Central memory CD8-positive, alpha-beta T cell (primary cell): ENCODE measurements around the gene ADCY2.

Source experiments
- ATAC-seq: fragments of 150-1000 bp; cut with Tn5 transposase; replicated peaks from 2 replicates; pipeline ENCODE4 v1.10.0; 2022; ENCODE audit warnings: mild to moderate bottlenecking, moderate FRiP score, moderate number of reproducible peaks; ENCODE audit not compliant: poor library complexity, severe bottlenecking; ENCODE audit errors: extremely low read depth
- DNase-seq, 2 donors: peaks; one replicate each; pipeline ENCODE4 v3.0.0; 2021; ENCODE audit warnings: low spot score in 2 of 2
- H3K27ac Mint-ChIP-seq: one replicate; pipeline ENCODE4 v1.8.0; 2022; ENCODE audit warnings: low read depth, mild to moderate bottlenecking, moderate library complexity, mixed read lengths
- H3K27me3 Mint-ChIP-seq: one replicate; pipeline ENCODE4 v1.8.0; 2022; ENCODE audit warnings: mixed read lengths
- H3K36me3 Mint-ChIP-seq: one replicate; pipeline ENCODE4 v1.8.0; 2022; ENCODE audit warnings: mild to moderate bottlenecking, moderate library complexity, mixed read lengths; ENCODE audit not compliant: insufficient read depth
- H3K4me1 Mint-ChIP-seq: one replicate; pipeline ENCODE4 v1.8.0; 2022; ENCODE audit warnings: mixed read lengths
- H3K4me3 Mint-ChIP-seq: one replicate; pipeline ENCODE4 v1.8.0; 2022; ENCODE audit warnings: mild to moderate bottlenecking, moderate library complexity, mixed read lengths
- H3K9me3 Mint-ChIP-seq: one replicate; pipeline ENCODE4 v1.8.0; 2022; ENCODE audit warnings: mixed read lengths

Gene ADCY2

GRCh38 chr5:7606840-7607465 is 211.0 kb downstream of the ADCY2 start:
- Mint-ChIP-seq H3K4me1 (no peaks in the 10 kb centered on the region), H3K27me3 (no peaks in the 10 kb centered on the region), H3K36me3 (no peaks in the 10 kb centered on the region), H3K4me3 (no peak overlapping the region), H3K27ac (no peak overlapping the region), H3K9me3 (peaks cover 12% of the 10 kb centered on the region)
- no peak for ATAC-seq
- no peak for DNase-seq

- ATAC-seq: no peak
- Mint-ChIP-seq H3K9me3 (peaks cover 12% of the 10 kb centered on the region), H3K36me3 (no peaks in the 10 kb centered on the region), H3K27ac (no peak overlapping the region), H3K27me3 (no peaks in the 10 kb centered on the region), H3K4me3 (no peak overlapping the region), H3K4me1 (no peaks in the 10 kb centered on the region)
- no peak for DNase-seq
Observed at GRCh38 chr5:7608772-7609171, 212.8 kb downstream of the ADCY2 start.

GRCh38 chr5:7609726-7610125 is 213.8 kb downstream of the ADCY2 start:
- H3K36me3 Mint-ChIP-seq: no peaks in the 10 kb centered on the region
- no peak overlapping the region for H3K27ac Mint-ChIP-seq
- DNase-seq (no peak), ATAC-seq (no peak)
- H3K4me1 Mint-ChIP-seq: no peaks in the 10 kb centered on the region
- no peak overlapping the region for H3K4me3 Mint-ChIP-seq
- H3K27me3 Mint-ChIP-seq: no peaks in the 10 kb centered on the region
- peaks cover 12% of the 10 kb centered on the region for H3K9me3 Mint-ChIP-seq

GRCh38 chr5:7610531-7611177 is 214.7 kb downstream of the ADCY2 start:
- DNase-seq (no peak), ATAC-seq (no peak)
- Mint-ChIP-seq H3K9me3 (peaks cover 12% of the 10 kb centered on the region), H3K27ac (no peak overlapping the region), H3K4me3 (no peak overlapping the region), H3K27me3 (no peaks in the 10 kb centered on the region), H3K36me3 (no peaks in the 10 kb centered on the region), H3K4me1 (no peaks in the 10 kb centered on the region)

- ATAC-seq (no peak), DNase-seq (no peak)
- H3K36me3 Mint-ChIP-seq: no peaks in the 10 kb centered on the region
- H3K9me3 Mint-ChIP-seq: peaks cover 12% of the 10 kb centered on the region
- H3K27me3 Mint-ChIP-seq: no peaks in the 10 kb centered on the region
- H3K4me1 Mint-ChIP-seq: no peaks in the 10 kb centered on the region
- no peak overlapping the region for H3K4me3 Mint-ChIP-seq
- H3K27ac Mint-ChIP-seq: no peak overlapping the region
Observed at GRCh38 chr5:7611518-7611917, 215.6 kb downstream of the ADCY2 start.

- no peak for ATAC-seq
- Mint-ChIP-seq H3K36me3 (no peaks in the 10 kb centered on the region), H3K27me3 (no peaks in the 10 kb centered on the region), H3K9me3 (no peaks in the 10 kb centered on the region), H3K4me3 (no peak overlapping the region), H3K27ac (no peak overlapping the region), H3K4me1 (no peaks in the 10 kb centered on the region)
- no peak for DNase-seq
Observed at GRCh38 chr5:7615566-7616061, 219.7 kb downstream of the ADCY2 start.

- H3K9me3 Mint-ChIP-seq: no peaks in the 10 kb centered on the region
- no peaks in the 10 kb centered on the region for H3K4me1 Mint-ChIP-seq
- H3K27ac Mint-ChIP-seq: no peak overlapping the region
- no peak for DNase-seq
- ATAC-seq: no peak
- no peaks in the 10 kb centered on the region for H3K36me3 Mint-ChIP-seq
- H3K27me3 Mint-ChIP-seq: no peaks in the 10 kb centered on the region
- no peak overlapping the region for H3K4me3 Mint-ChIP-seq
Observed at GRCh38 chr5:7616897-7617296, 221.0 kb downstream of the ADCY2 start.

- DNase-seq (no peak), ATAC-seq (no peak)
- H3K27me3 Mint-ChIP-seq: no peaks in the 10 kb centered on the region
- no peaks in the 10 kb centered on the region for H3K4me1 Mint-ChIP-seq
- H3K9me3 Mint-ChIP-seq: peaks cover 5% of the 10 kb centered on the region
- H3K4me3 Mint-ChIP-seq: no peak overlapping the region
- no peak overlapping the region for H3K27ac Mint-ChIP-seq
- H3K36me3 Mint-ChIP-seq: no peaks in the 10 kb centered on the region
Observed at GRCh38 chr5:7622498-7622897, 226.6 kb downstream of the ADCY2 start.

GRCh38 chr5:7625740-7626139 is 229.8 kb downstream of the ADCY2 start:
- Mint-ChIP-seq H3K27ac (no peak overlapping the region), H3K27me3 (no peaks in the 10 kb centered on the region), H3K9me3 (peaks cover 6% of the 10 kb centered on the region), H3K4me1 (no peaks in the 10 kb centered on the region), H3K4me3 (no peak overlapping the region), H3K36me3 (no peaks in the 10 kb centered on the region)
- DNase-seq (no peak), ATAC-seq (no peak)

GRCh38 chr5:7628248-7628647 is 232.3 kb downstream of the ADCY2 start:
- H3K36me3 Mint-ChIP-seq: no peaks in the 10 kb centered on the region
- no peak overlapping the region for H3K4me3 Mint-ChIP-seq
- H3K27ac Mint-ChIP-seq: no peak overlapping the region
- peaks cover 11% of the 10 kb centered on the region for H3K9me3 Mint-ChIP-seq
- no peak for ATAC-seq
- no peaks in the 10 kb centered on the region for H3K4me1 Mint-ChIP-seq
- DNase-seq: no peak
- H3K27me3 Mint-ChIP-seq: no peaks in the 10 kb centered on the region

GRCh38 chr5:7628820-7629219 is 232.9 kb downstream of the ADCY2 start:
- peaks cover 6% of the 10 kb centered on the region for H3K9me3 Mint-ChIP-seq
- H3K27ac Mint-ChIP-seq: no peak overlapping the region
- H3K4me1 Mint-ChIP-seq: no peaks in the 10 kb centered on the region
- H3K4me3 Mint-ChIP-seq: no peak overlapping the region
- no peaks in the 10 kb centered on the region for H3K27me3 Mint-ChIP-seq
- ATAC-seq: no peak
- H3K36me3 Mint-ChIP-seq: no peaks in the 10 kb centered on the region
- DNase-seq: no peak

- H3K9me3 Mint-ChIP-seq: peaks cover 6% of the 10 kb centered on the region
Observed at GRCh38 chr5:7629561-7629960, 233.6 kb downstream of the ADCY2 start.

GRCh38 chr5:7634837-7635236 is 238.9 kb downstream of the ADCY2 start:
- Mint-ChIP-seq H3K36me3 (no peaks in the 10 kb centered on the region), H3K9me3 (peaks cover 21% of the 10 kb centered on the region), H3K27me3 (no peaks in the 10 kb centered on the region), H3K4me1 (no peaks in the 10 kb centered on the region), H3K27ac (no peak overlapping the region), H3K4me3 (no peak overlapping the region)
- DNase-seq (no peak), ATAC-seq (no peak)

More at GRCh38 chr5:7629561-7629960, 233.6 kb downstream of the ADCY2 start:
- no peak for ATAC-seq
- H3K4me1 Mint-ChIP-seq: no peaks in the 10 kb centered on the region
- H3K27ac Mint-ChIP-seq: no peak overlapping the region
- H3K36me3 Mint-ChIP-seq: no peaks in the 10 kb centered on the region
- no peaks in the 10 kb centered on the region for H3K27me3 Mint-ChIP-seq
- H3K4me3 Mint-ChIP-seq: no peak overlapping the region
- DNase-seq: no peak
